ENCODE measurements around the gene RXFP1. TPM values are rescaled to one million over a fixed set of nuclear protein-coding genes. Genes with fewer than 3 reads are reported as not detected.

The RXFP1 gene
- total and polyA plus RNA-seq, 9 donors: 0.05 to 1.1 (median 0.23) TPM

DNA sequence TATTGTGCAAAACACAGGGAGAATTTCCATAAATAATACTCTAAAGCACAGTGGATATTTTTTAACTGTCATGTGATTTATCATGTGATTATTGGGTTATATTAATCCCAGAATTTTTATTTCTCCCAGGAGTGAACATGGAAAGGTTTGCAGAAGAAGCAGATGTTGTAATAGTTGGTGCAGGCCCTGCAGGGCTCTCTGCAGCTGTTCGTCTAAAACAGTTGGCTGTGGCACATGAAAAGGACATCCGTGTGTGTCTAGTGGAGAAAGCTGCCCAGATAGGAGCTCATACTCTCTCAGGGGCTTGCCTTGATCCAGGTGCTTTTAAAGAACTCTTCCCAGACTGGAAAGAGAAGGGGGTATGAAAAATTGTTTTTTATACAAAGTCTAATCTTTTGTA is 160.4 kb downstream of the RXFP1 start:
- DNase-seq: peak; percentile 72
- peaks cover 9% of the 10 kb centered on the region for H3K36me3 ChIP-seq (ENCODE audit: control insufficient read depth, insufficient read depth, low read length)
- 43% methylated on average over 1 of the region's 2 CpGs for WGBS (ENCODE audit: insufficient coverage)
- H3K9me3 ChIP-seq (replicated peaks; ENCODE audit: control insufficient read depth, low read depth, low read length): no peaks in the 10 kb centered on the region
- H3K27ac ChIP-seq (ENCODE audit: low read length): no peak overlapping the region
- H3K4me3 ChIP-seq (ENCODE audit: low read length): no peak overlapping the region
- no peaks in the 10 kb centered on the region for H3K27me3 ChIP-seq (ENCODE audit: control insufficient read depth, insufficient read depth, low read length)
- no peaks in the 10 kb centered on the region for H3K4me1 ChIP-seq (ENCODE audit: control insufficient read depth, insufficient read depth, low read length)

DNA sequence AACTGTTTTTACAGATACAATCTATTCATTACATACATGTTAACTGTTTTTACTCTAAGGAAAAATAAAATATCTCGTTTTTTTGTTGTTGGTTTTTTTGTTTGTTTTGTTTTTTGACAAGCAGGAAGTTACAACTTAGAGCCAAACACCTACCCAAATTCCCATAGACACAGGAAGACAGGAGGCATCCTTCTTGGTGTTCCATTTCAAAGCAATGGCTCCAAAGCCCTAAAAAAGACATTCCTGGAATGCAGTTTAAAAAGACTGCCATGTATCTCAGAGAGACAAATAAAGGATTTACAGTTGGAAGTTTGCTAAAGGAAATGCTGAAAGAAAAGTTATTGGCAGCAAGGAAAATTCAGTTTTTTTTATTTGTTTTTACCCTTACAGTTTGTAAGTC is 167.1 kb downstream of the RXFP1 start:
- no peaks in the 10 kb centered on the region for H3K4me1 ChIP-seq (ENCODE audit: control insufficient read depth, insufficient read depth, low read length)
- peaks cover 17% of the 10 kb centered on the region for H3K36me3 ChIP-seq (ENCODE audit: control insufficient read depth, insufficient read depth, low read length)
- DNase-seq: no peak
- H3K27me3 ChIP-seq (ENCODE audit: control insufficient read depth, insufficient read depth, low read length): no peaks in the 10 kb centered on the region
- H3K9me3 ChIP-seq (replicated peaks; ENCODE audit: control insufficient read depth, low read depth, low read length): no peaks in the 10 kb centered on the region
- H3K4me3 ChIP-seq (ENCODE audit: low read length): no peak overlapping the region
- WGBS (ENCODE audit: insufficient coverage): no CpG with 5 or more reads among the region's 1 CpG
- no peak overlapping the region for H3K27ac ChIP-seq (ENCODE audit: low read length)

Other genes starting within 250 kb of the RXFP1 start
- 11.4 TPM for gene C4orf46, start 150.0 kb downstream of the RXFP1 start, total RNA-seq
- gene C4orf46, start 150.0 kb downstream of the RXFP1 start, polyA plus RNA-seq (ENCODE audit: insufficient read depth in 1 of 8, insufficient read length in 8 of 8, low replicate concordance in 1 of 8): 10 to 100 TPM; 15.7 to 24.4 (median 20.3) TPM
- 24.3 TPM for gene ETFDH, start 150.4 kb downstream of the RXFP1 start, total RNA-seq
- gene ETFDH, start 150.4 kb downstream of the RXFP1 start, polyA plus RNA-seq (ENCODE audit: insufficient read depth in 1 of 8, insufficient read length in 8 of 8, low replicate concordance in 1 of 8): 10 to 100 TPM; 16.5 to 26.6 (median 19.6) TPM
- gene PPID, start 201.5 kb downstream of the RXFP1 start, total RNA-seq: 30.3 TPM
- gene PPID, start 201.5 kb downstream of the RXFP1 start, polyA plus RNA-seq (ENCODE audit: insufficient read depth in 1 of 8, insufficient read length in 8 of 8, low replicate concordance in 1 of 8): 10 to 100 TPM; 46.7 to 55.2 (median 48.0) TPM
- gene FNIP2, start 247.1 kb downstream of the RXFP1 start, total RNA-seq: 18.5 TPM
- 10 to 100 TPM in 7 of 8 donors, 1 to 10 TPM in 1; 8.8 to 17.7 (median 13.1) TPM for gene FNIP2, start 247.1 kb downstream of the RXFP1 start, polyA plus RNA-seq (ENCODE audit: insufficient read depth in 1 of 8, insufficient read length in 8 of 8, low replicate concordance in 1 of 8)